GM06990 (cell line): ENCODE results near the gene MAP3K14.

Source experiments
- DNase-seq: peaks from one replicate; pipeline ENCODE4 v3.0.0-alpha.2; 2011; ENCODE audit not compliant: insufficient read length; ENCODE audit errors: extremely low read depth
- H3K27me3 ChIP-seq: replicated peaks from 2 replicates; pipeline ENCODE4 v1.6.0; 2011; ENCODE audit warnings: low read length; ENCODE audit not compliant: control insufficient read depth, insufficient read depth
- H3K36me3 ChIP-seq: 2 replicates; pipeline ENCODE4 v1.5.1; 2011; ENCODE audit warnings: low read length; ENCODE audit not compliant: control insufficient read depth, insufficient read depth
- H3K4me3 ChIP-seq: replicated peaks from 2 replicates; pipeline ENCODE4 v1.5.1; 2011; ENCODE audit warnings: low read depth, mild to moderate bottlenecking, control low read depth, low read length
- CTCF ChIP-seq: IDR thresholded peaks from 2 replicates; pipeline ENCODE4 v1.5.1; 2011; ENCODE audit warnings: low read length, control low read depth, mild to moderate bottlenecking, inconsistent platforms; ENCODE audit not compliant: insufficient read depth, poor library complexity, severe bottlenecking

Gene MAP3K14

GRCh38 chr17:45322168-45322567, 5.3 kb upstream of the MAP3K14 start:
- Histone ChIP-seq H3K36me3 (no peaks in the 10 kb centered on the region), H3K4me3 (no peak overlapping the region), H3K27me3 (no peaks in the 10 kb centered on the region)
- no peak for TF ChIP-seq CTCF
- DNase-seq: no peak

GRCh38 chr17:45320931-45321461, 4.2 kb upstream of the MAP3K14 start:
- no peak for TF ChIP-seq CTCF
- H3K4me3 ChIP-seq: no peak overlapping the region
- no peaks in the 10 kb centered on the region for H3K36me3 ChIP-seq
- no peak for DNase-seq
- H3K27me3 ChIP-seq: no peaks in the 10 kb centered on the region

GRCh38 chr17:45320349-45320930, 3.6 kb upstream of the MAP3K14 start:
- no peak overlapping the region for H3K4me3 ChIP-seq
- DNase-seq: no peak
- H3K27me3 ChIP-seq: no peaks in the 10 kb centered on the region
- no peak for TF ChIP-seq CTCF
- no peaks in the 10 kb centered on the region for H3K36me3 ChIP-seq

- Histone ChIP-seq H3K36me3 (no peaks in the 10 kb centered on the region), H3K27me3 (no peaks in the 10 kb centered on the region), H3K4me3 (no peak overlapping the region)
- TF ChIP-seq CTCF: no peak
- DNase-seq: no peak
Measured at GRCh38 chr17:45319239-45319703, 2.5 kb upstream of the MAP3K14 start.

GRCh38 chr17:45318561-45319230, 1.9 kb upstream of the MAP3K14 start:
- DNase-seq: no peak

More at GRCh38 chr17:45318561-45319230, 1.9 kb upstream of the MAP3K14 start:
- H3K4me3 ChIP-seq: no peak overlapping the region
- no peak for TF ChIP-seq CTCF
- no peaks in the 10 kb centered on the region for H3K27me3 ChIP-seq
- H3K36me3 ChIP-seq: no peaks in the 10 kb centered on the region
